Caco-2 (cell line): ENCODE results near the gene FAS. TPM values are rescaled to one million over a fixed set of nuclear protein-coding genes. Genes with fewer than 3 reads are reported as not detected.

ENCODE experiments used
- BruUV-seq: library from RNA; stranded (reverse); fragments of 400-500 nt; replicated peaks from 2 replicates; lab custom pipeline; 2021; lab: Mats Ljungman, UMichigan
- CTCF ChIA-PET: fragments of 300-600 bp; sonication (Branson Sonifier 250); formaldehyde crosslinking; loops from one replicate; lab custom pipeline; 2022; ENCODE audit warnings: antibody characterized with exemption; lab: Charles Lee
- POLR2A ChIA-PET: fragments of 300-600 bp; sonication (Branson Sonifier 250); formaldehyde crosslinking; loops from one replicate; lab custom pipeline; 2022; ENCODE audit warnings: antibody characterized with exemption; lab: Charles Lee
- DNase-seq, 2 experiments: peaks; one replicate each; pipeline versions ENCODE4 v3.0.0 to v3.0.0-alpha.2; 2020 to 2022
- H3K27me3 ChIP-seq: replicated peaks from 2 replicates; pipeline ENCODE4 v1.6.0; 2011; ENCODE audit warnings: low read length; ENCODE audit not compliant: control insufficient read depth, insufficient read depth
- H3K36me3 ChIP-seq: 2 replicates; pipeline ENCODE4 v1.5.1; 2011; ENCODE audit warnings: low read length; ENCODE audit not compliant: control insufficient read depth, insufficient read depth
- H3K4me1 ChIP-seq: fragments of 250-450 bp; sonication (Bioruptor Pico); 2 replicates; pipeline ENCODE4 v1.5.1; 2020; ENCODE audit warnings: mild to moderate bottlenecking
- H3K4me3 ChIP-seq: 2 replicates; pipeline ENCODE4 v1.5.1; 2011; ENCODE audit warnings: low read depth, mild to moderate bottlenecking, control low read depth, low read length
- H3K9me3 ChIP-seq: fragments of 250-450 bp; sonication (Bioruptor Pico); 2 replicates; pipeline ENCODE4 v1.5.1; 2020; ENCODE audit warnings: mild to moderate bottlenecking, moderate library complexity
- H3K27ac Mint-ChIP-seq: one replicate; pipeline ENCODE4 v1.8.0; 2022; ENCODE audit warnings: mixed read lengths; ENCODE audit not compliant: unreplicated experiment
- H3K27me3 Mint-ChIP-seq: one replicate; pipeline ENCODE4 v1.8.0; 2022; ENCODE audit warnings: mixed read lengths; ENCODE audit not compliant: insufficient read depth, unreplicated experiment
- H3K36me3 Mint-ChIP-seq: one replicate; pipeline ENCODE4 v1.8.0; 2022; ENCODE audit warnings: mild to moderate bottlenecking, mixed read lengths; ENCODE audit not compliant: insufficient read depth, unreplicated experiment
- H3K4me1 Mint-ChIP-seq: one replicate; pipeline ENCODE4 v1.8.0; 2022; ENCODE audit warnings: low read depth, mixed read lengths; ENCODE audit not compliant: unreplicated experiment
- H3K4me3 Mint-ChIP-seq: one replicate; pipeline ENCODE4 v1.8.0; 2022; ENCODE audit warnings: mild to moderate bottlenecking, moderate library complexity, mixed read lengths; ENCODE audit not compliant: unreplicated experiment
- H3K9me3 Mint-ChIP-seq: one replicate; pipeline ENCODE4 v1.8.0; 2022; ENCODE audit warnings: mixed read lengths; ENCODE audit not compliant: unreplicated experiment
- CTCF ChIP-seq, 2 experiments: fragments of 200-600 bp in 1 of 2; IDR thresholded peaks; 1 replicate in 1 of 2; 2 replicates in 1 of 2; pipeline versions ENCODE4 v1.5.1 to v1.8.0; 2011 to 2022; ENCODE audit warnings: antibody characterized with exemption in 1 of 2, control low read depth in 1 of 2, inconsistent platforms in 1 of 2, low read depth in 1 of 2, low read length in 1 of 2, mild to moderate bottlenecking in 1 of 2, moderate library complexity in 1 of 2; ENCODE audit not compliant: insufficient read depth in 1 of 2, severe bottlenecking in 1 of 2, unreplicated experiment in 1 of 2
- intact Hi-C: fragments of 100-400 bp; cut with micrococcal nuclease; formaldehyde crosslinking; loops from one replicate; pipeline ENCODE4 v1.10.0; 2022; ENCODE audit not compliant: unreplicated experiment
- total RNA-seq: library from RNA; stranded (reverse); gene quantifications from 2 replicates; pipeline ENCODE4 v1.2.3, GENCODE V29; 2022

Gene FAS
- total RNA-seq, 1 experiment from 2014 or later: not detected

- Histone ChIP-seq H3K27me3 (no peaks in the 10 kb centered on the region), H3K4me1 (no peaks in the 10 kb centered on the region), H3K36me3 (no peaks in the 10 kb centered on the region), H3K9me3 (no peaks in the 10 kb centered on the region), H3K4me3 (no peak overlapping the region)
- ChIA-PET CTCF (no interaction called here), POLR2A (no interaction called here)
- Mint-ChIP-seq H3K27me3 (peaks cover 3% of the 10 kb centered on the region), H3K4me1 (no peaks in the 10 kb centered on the region), H3K36me3 (no peaks in the 10 kb centered on the region), H3K4me3 (no peak overlapping the region), H3K9me3 (no peaks in the 10 kb centered on the region), H3K27ac (no peak overlapping the region)
- TF ChIP-seq CTCF (IDR thresholded peaks at IDR 0.05; ENCODE audit: insufficient read depth in 1 of 2, low read depth in 1 of 2, low read length in 1 of 2, severe bottlenecking in 1 of 2, unreplicated experiment in 1 of 2): no peak
- intact Hi-C loops: no loop called here
- no peak for DNase-seq
- no TSS peak for BruUV-seq
Measured at GRCh38 chr10:89053555-89053954, 63.0 kb downstream of the FAS start.

GRCh38 chr10:89055159-89055558 is 64.6 kb downstream of the FAS start:
- H3K27me3 Mint-ChIP-seq: peaks cover 5% of the 10 kb centered on the region
- Histone ChIP-seq H3K36me3 (no peaks in the 10 kb centered on the region), H3K4me1 (no peaks in the 10 kb centered on the region), H3K4me3 (no peak overlapping the region), H3K27me3 (no peaks in the 10 kb centered on the region), H3K9me3 (no peaks in the 10 kb centered on the region)
- intact Hi-C loops: no loop called here
- TF ChIP-seq CTCF (IDR thresholded peaks at IDR 0.05; ENCODE audit: insufficient read depth in 1 of 2, low read depth in 1 of 2, low read length in 1 of 2, severe bottlenecking in 1 of 2, unreplicated experiment in 1 of 2): no peak
- no peak for DNase-seq
- H3K4me3 Mint-ChIP-seq: no peak overlapping the region
- no peaks in the 10 kb centered on the region for H3K4me1 Mint-ChIP-seq
- H3K9me3 Mint-ChIP-seq: no peaks in the 10 kb centered on the region
- no TSS peak for BruUV-seq
- no peak overlapping the region for H3K27ac Mint-ChIP-seq
- POLR2A ChIA-PET: no interaction called here
- CTCF ChIA-PET: interaction anchor here (0.6 kb wide), 1 partner anchor 202 kb away, joined by 3 read pairs; no protein-coding TSS in a partner anchor
- H3K36me3 Mint-ChIP-seq: no peaks in the 10 kb centered on the region

GRCh38 chr10:89062861-89063260 is 72.3 kb downstream of the FAS start:
- ChIA-PET CTCF (interaction anchor here (0.7 kb wide), 1 partner anchor 1650 kb away, joined by 3 read pairs; no protein-coding TSS in a partner anchor), POLR2A (no interaction called here)
- peaks cover 1% of the 10 kb centered on the region for H3K27me3 ChIP-seq
- Mint-ChIP-seq H3K27me3 (peaks cover 2% of the 10 kb centered on the region), H3K9me3 (no peaks in the 10 kb centered on the region), H3K27ac (no peak overlapping the region), H3K4me3 (no peak overlapping the region), H3K4me1 (no peaks in the 10 kb centered on the region), H3K36me3 (no peaks in the 10 kb centered on the region)
- intact Hi-C loops: no loop called here
- H3K4me1 ChIP-seq: no peaks in the 10 kb centered on the region
- no peaks in the 10 kb centered on the region for H3K36me3 ChIP-seq
- no TSS peak for BruUV-seq
- H3K4me3 ChIP-seq: no peak overlapping the region
- no peak for TF ChIP-seq CTCF (IDR thresholded peaks at IDR 0.05; ENCODE audit: insufficient read depth in 1 of 2, low read depth in 1 of 2, low read length in 1 of 2, severe bottlenecking in 1 of 2, unreplicated experiment in 1 of 2)
- H3K9me3 ChIP-seq: no peaks in the 10 kb centered on the region
- DNase-seq: no peak
